Measurements from ENCODE around the gene CLCF1.

GRCh38 chr11:67407688-67408163 is 34.3 kb upstream of the CLCF1 start:
- TF ChIP-seq, protein P1, sequence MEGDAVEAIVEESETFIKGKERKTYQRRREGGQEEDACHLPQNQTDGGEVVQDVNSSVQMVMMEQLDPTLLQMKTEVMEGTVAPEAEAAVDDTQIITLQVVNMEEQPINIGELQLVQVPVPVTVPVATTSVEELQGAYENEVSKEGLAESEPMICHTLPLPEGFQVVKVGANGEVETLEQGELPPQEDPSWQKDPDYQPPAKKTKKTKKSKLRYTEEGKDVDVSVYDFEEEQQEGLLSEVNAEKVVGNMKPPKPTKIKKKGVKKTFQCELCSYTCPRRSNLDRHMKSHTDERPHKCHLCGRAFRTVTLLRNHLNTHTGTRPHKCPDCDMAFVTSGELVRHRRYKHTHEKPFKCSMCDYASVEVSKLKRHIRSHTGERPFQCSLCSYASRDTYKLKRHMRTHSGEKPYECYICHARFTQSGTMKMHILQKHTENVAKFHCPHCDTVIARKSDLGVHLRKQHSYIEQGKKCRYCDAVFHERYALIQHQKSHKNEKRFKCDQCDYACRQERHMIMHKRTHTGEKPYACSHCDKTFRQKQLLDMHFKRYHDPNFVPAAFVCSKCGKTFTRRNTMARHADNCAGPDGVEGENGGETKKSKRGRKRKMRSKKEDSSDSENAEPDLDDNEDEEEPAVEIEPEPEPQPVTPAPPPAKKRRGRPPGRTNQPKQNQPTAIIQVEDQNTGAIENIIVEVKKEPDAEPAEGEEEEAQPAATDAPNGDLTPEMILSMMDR (IDR thresholded peaks at IDR 0.05) = no peak
- TF ChIP-seq EP300 (IDR thresholded peaks at IDR 0.05; ENCODE audit: low read depth) (no peak), POLR2AphosphoS5 (IDR thresholded peaks at IDR 0.05) (no peak), POLR2A (IDR thresholded peaks at IDR 0.05) (no peak)

All from transverse colon (tissue), 4 donors.